ENCODE measurements around the gene SLIT3.

Gene SLIT3

GRCh38 chr5:169174923-169175322 lies 126.0 kb downstream of the SLIT3 start:
- DNase-seq (ENCODE audit: low spot score): no peak

GRCh38 chr5:169173372-169173771 lies 127.6 kb downstream of the SLIT3 start:
- no peak for DNase-seq (ENCODE audit: low spot score)

DNA sequence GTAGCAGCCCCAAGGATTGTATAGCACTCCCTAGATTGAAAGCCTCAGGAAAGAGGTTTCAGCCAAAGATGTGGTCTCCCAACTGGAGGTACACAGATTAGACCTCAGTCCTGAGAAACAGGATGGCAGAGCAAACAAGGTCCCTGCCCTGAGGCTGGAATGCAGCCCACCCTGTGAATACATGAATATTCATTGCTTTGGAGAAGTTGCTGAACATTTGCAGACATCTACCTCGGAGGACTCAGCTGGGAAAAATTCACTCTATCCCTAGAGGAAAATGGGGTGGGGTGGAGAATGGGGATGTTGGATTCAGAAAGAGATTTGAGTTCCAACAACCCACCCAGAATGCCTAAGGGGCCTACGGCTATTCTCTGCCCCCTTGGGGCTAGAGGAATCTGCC lies 129.4 kb downstream of the SLIT3 start:
- no peak for DNase-seq (ENCODE audit: low spot score)

GRCh38 chr5:169169783-169170182 lies 131.2 kb downstream of the SLIT3 start:
- DNase-seq (ENCODE audit: low spot score): no peak

DNA sequence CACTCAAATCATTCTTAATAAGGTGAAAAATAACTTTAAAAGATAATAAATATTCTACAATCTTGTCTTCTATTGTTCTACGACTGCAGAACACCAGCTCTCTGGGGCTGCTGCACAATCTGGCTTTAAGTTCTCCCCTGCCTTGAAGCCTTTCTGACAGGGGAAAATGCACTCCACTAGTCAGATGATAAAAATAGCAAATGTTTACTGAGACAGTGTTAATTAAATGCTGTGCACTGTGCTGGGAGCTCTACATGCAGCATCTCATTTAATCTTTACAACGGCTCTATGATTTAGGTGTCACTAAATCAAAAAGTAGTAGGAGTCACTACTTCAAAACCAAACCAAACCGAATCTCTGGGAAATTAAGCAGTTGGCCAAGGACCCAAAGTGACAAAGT lies 132.7 kb downstream of the SLIT3 start:
- no peak for DNase-seq (ENCODE audit: low spot score)

DNA sequence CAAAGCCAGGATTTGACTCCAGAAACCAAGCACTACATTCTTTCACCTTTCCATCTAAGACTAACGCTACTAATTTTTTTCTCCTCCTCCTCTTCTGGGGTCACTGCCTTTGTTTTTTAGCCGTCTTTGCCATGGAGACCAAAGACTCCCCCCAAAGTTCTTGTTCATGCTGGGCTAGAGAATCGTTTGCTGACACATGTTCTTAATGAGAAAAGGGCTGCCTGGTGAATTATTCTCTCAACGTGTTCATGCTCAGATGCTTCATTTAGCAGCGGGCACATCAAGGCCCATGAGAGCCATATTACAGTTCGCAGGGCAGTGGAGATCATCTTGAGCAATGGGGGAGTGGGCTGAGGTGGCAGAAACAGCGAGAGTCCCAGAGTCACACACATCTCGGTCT lies 134.9 kb downstream of the SLIT3 start:
- DNase-seq (ENCODE audit: low spot score): no peak

DNA sequence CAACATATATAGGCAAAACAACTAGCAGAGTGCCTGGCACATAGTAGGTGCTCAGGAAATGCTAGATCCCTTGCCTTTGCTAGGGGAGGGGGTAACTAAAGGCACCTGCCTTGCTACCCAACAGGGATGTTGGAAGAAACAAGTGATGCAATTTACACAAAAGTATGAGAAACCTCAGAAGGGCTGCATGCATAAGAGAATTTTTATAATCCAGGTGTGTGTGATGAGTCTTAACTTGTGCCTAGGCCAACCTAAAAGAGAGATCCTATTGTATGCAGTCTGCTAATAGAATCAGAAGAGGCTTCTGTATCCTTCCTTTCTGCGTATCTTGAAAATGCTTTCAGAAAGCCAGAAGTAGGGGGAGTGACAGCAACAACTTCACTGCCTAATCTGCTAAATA lies 135.9 kb downstream of the SLIT3 start:
- DNase-seq (ENCODE audit: low spot score): no peak

DNA sequence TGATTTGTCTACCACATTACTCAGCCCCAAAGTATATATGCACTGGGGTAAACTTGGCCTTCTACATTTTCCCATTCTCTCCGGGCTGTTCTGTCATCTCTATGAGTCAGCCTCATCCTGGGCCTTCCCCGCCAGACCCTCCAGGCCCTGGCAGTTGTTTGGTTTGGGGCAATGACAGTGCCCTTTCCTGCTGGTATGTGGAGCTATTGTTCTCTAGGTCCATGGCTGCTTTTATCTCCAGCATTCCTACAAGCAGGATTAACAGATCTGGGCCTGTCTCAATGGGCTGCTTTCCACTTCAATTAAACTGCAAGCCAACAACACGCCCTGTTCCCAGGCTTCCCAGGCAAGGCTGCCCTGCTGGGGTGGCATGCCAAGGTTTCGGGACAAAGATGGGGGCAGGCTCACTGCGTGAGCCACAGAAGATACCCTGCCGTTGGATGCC lies 136.4 kb downstream of the SLIT3 start:
- no peak for DNase-seq (ENCODE audit: low spot score)

- no peak for DNase-seq (ENCODE audit: low spot score)
These were observed 138.5 kb downstream of the SLIT3 start for GRCh38 chr5:169162407-169162806.

DNA sequence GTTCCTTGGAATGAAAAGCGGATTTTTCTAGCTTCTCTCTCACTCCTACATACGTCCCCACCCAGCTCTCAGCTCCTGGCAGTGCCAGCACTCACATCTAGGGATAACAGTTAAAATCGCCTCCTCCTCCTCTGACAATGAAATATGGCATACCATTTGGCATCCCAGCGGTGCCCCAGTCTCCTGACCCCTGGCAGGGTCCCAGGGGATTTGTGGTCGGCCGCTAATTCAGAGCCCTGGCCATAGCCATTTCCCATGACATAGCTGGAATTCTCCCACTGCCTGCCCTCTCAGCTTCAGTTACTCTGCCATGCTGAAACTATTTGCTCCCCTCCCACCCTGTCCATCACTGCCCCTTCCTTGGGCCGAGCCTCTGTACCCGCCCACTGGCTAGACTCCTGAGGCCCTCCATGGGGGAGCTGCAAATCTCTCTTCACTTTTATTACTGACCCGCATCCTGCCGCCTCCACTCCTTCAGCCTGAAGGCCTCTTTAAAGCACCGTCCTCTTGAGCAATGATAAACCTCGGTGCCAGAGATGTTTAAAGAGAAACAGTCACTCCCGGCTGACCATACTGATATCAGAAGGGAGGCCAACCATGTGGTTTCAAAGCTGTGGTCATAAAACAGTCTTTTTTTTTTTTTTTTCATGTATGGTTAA lies 139.8 kb downstream of the SLIT3 start:
- DNase-seq (ENCODE audit: low spot score): no peak

GRCh38 chr5:169160405-169160901 lies 140.5 kb downstream of the SLIT3 start:
- no peak for DNase-seq (ENCODE audit: low spot score)

GRCh38 chr5:169158764-169159163 lies 142.2 kb downstream of the SLIT3 start:
- DNase-seq (ENCODE audit: low spot score): no peak

DNA sequence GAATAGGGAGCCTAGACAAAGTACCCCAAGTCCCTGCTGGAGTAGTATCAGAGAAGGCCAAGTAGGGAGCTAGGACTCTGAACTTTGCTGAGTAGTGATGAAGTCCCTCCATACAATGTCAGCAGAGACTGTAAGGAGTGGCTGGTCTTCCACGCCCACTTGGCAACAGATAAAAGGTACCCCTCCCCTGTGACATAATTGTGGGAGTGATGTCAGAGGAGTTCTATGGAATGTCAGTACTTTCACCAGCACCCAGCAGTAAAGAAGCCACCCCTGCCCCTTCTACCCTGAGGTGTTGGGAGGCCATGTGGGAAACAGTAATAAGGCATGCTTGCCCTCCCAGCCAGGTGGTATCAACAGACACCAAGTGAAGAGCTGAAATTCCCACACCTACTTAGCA lies 143.9 kb downstream of the SLIT3 start:
- DNase-seq (ENCODE audit: low spot score): no peak

GRCh38 chr5:169154679-169155078 lies 146.3 kb downstream of the SLIT3 start:
- DNase-seq (ENCODE audit: low spot score): no peak

DNA sequence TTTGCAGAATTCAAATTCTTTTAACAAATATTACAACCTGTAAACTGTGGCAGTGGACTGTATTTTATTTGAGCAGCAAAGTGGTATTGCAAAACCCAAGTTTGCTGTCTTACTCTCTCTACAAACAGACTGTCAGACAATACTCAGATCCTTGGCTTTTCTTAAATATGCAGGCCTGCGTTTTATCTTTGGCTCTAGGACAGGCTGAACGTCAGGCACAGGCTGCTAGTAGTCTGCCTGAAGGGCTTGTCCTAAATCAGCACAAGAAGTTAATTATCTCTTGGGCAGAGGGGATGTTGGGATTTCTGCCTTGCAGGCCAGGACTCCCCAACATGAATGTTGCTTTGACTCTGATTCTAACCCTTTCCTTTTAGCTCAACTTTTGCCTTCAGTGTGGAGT lies 147.5 kb downstream of the SLIT3 start:
- DNase-seq (ENCODE audit: low spot score): no peak

GRCh38 chr5:169152946-169153345 lies 148.0 kb downstream of the SLIT3 start:
- no peak for DNase-seq (ENCODE audit: low spot score)

GRCh38 chr5:169152453-169152852 lies 148.5 kb downstream of the SLIT3 start:
- no peak for DNase-seq (ENCODE audit: low spot score)

DNA sequence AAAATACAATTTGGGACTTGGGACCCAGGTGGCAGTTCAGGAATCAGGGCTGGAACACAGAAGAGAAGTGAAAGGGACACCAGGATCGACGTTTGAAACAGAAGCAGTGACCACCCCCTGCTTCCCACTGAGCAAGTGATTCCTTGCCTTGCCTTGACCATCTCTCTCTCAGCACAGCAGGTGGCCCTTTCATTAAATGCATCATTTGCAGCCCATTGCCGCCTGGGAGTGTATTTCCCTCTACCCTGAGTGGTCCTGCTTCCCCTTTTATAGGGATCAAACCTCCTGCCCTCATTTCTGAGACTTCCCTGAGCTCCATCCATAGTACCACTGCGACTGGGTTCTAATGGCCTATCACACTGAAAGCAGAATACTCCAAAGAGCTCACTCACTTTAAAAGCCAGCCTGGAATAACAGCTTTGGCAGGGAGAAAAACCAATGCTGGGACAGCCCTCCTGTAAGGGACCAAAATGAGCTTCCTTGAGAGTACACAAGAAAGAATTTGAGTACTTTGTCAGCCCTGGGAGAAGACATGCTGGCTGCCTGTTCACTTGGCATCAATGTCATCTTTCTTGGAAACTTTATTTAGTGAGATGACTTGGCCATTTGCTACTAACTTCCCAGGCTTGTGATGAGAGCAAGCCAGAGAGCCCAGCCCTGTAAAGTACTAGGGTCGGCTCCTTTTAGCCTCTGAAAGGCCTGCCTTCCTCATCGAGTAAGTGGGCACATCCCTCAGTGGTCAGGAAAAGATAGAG lies 149.7 kb downstream of the SLIT3 start:
- no peak for DNase-seq (ENCODE audit: low spot score)

DNA sequence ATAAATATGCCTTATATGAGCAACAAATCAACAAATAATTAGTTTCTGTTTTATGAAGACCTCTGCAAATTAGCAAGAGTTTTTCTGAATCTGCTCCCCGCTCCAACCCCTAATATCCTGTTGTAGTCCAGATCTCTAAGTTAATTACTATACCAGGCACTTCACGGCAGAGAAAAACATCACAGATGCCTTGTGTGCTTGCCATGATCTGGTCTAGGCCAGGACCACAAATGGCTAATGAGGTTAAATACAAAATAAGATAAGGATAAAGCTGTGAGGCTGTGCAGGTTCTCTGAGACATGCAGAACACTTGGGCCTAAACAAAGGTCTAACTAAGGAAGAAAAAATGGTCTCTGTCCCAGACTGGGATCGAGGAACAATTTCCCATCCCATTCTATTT lies 150.8 kb downstream of the SLIT3 start:
- no peak for DNase-seq (ENCODE audit: low spot score)

GRCh38 chr5:169149317-169149716 lies 151.6 kb downstream of the SLIT3 start:
- DNase-seq (ENCODE audit: low spot score): no peak

DNA sequence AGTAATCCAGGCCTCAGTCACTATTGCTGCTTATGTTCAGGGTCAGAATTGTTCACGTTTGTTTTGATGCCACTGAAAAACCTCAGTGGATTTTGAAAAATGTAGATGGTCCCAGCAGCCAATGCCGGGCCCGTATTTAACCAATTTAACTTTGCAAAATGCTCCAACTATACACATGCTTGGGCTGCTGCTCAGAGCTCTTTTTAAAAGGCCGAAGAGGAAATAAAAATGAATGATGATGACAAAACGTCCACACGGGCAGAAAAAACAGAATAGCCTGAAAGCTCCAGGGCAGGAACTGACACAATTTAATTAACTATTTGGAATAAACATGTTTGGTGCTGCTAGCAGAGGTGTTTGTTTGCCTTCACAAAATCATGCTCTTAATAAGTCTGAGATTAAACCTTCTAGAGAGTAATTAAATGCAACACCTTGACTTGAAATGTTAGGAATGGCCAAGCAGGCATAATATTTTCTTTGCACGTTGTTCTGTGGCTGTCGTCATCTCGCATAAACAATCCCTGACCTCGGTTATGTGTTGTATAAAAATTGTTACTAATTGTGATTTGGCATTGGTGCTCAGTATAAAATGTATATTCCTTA lies 152.7 kb downstream of the SLIT3 start:
- no peak for DNase-seq (ENCODE audit: low spot score)

DNA sequence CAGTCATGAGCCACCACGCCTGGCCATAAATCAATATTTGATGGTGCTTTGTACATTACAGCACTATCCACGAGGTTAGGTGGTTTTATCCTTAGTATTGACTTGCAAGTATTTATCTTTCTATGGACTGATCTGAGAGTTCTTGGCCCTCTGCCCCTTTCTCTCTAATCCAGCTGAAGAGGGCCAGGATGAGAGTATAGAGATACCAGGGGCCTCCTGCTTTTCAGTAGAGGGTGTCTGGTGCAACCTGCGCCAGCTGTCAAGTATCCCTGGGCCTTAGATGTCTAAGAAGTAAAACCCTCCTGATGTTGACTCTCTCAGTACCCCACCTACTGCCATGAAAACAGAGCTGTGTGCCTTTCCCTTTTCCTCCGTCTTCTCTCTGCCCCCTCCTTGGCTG lies 153.4 kb downstream of the SLIT3 start:
- DNase-seq (ENCODE audit: low spot score): no peak

DNA sequence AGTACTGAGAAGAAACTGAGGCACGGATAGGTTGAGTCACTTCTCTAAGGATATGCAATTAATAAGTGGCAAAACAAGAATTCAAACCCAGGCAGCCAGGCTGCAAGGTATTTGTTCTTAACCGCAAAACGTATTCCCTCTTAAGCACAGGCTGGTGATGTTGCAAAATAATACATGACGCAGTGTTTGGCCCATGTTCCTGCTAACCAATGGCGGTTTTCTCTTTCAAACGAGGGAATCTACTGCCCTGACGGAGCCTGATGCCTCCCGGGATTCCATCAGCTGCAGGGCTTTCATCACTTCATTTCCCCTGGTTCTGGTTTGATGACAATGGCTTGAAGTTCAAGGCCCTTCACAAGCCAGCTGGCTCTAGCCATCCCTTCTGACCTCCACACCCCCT lies 154.8 kb downstream of the SLIT3 start:
- DNase-seq (ENCODE audit: low spot score): no peak
